CD14-positive monocyte (primary cell): ENCODE results near the gene WDR48. TPM values are rescaled to one million over a fixed set of nuclear protein-coding genes. Genes with fewer than 3 reads are reported as not detected.

Source experiments
- DNase-seq, 3 donors: peaks; one replicate each; pipeline ENCODE4 v3.0.0-alpha.2; 2011 to 2022
- H2AFZ ChIP-seq: 2 replicates; pipeline ENCODE4 v1.6.0; 2012; ENCODE audit warnings: mild to moderate bottlenecking, low read depth, low read length, inconsistent platforms; ENCODE audit not compliant: insufficient read depth, poor library complexity, severe bottlenecking
- H3K27ac ChIP-seq, 2 donors: 1 replicate in 1 of 2; 2 replicates in 1 of 2; pipeline ENCODE4 v1.5.1; 2012 to 2013; ENCODE audit warnings: low read length in 2 of 2, control low read depth in 1 of 2, inconsistent platforms in 1 of 2, low read depth in 1 of 2, mild to moderate bottlenecking in 1 of 2
- H3K27me3 ChIP-seq, 2 donors: one replicate each; pipeline versions ENCODE4 v1.6.0 to v1.6.1; 2011 to 2013; ENCODE audit warnings: low read length in 2 of 2; ENCODE audit not compliant: control insufficient read depth in 2 of 2, insufficient read depth in 2 of 2
- H3K36me3 ChIP-seq, 2 donors: replicated peaks in 1 of 2; 1 replicate in 1 of 2; 2 replicates in 1 of 2; pipeline versions ENCODE4 v1.5.1 to v1.6.1; 2012 to 2013; ENCODE audit warnings: low read length in 2 of 2, control low read depth in 1 of 2, inconsistent platforms in 1 of 2, mild to moderate bottlenecking in 1 of 2; ENCODE audit not compliant: insufficient read depth in 2 of 2, control insufficient read depth in 1 of 2
- H3K4me1 ChIP-seq, 2 donors: 1 replicate in 1 of 2; 2 replicates in 1 of 2; pipeline versions ENCODE4 v1.5.1 to v1.6.1; 2012 to 2013; ENCODE audit warnings: low read length in 2 of 2, control low read depth in 1 of 2, inconsistent platforms in 1 of 2, mild to moderate bottlenecking in 1 of 2, moderate library complexity in 1 of 2; ENCODE audit not compliant: insufficient read depth in 2 of 2, control insufficient read depth in 1 of 2
- H3K4me2 ChIP-seq: replicated peaks from 2 replicates; pipeline ENCODE3; 2012; ENCODE audit warnings: low read length, moderate library complexity, mild to moderate bottlenecking; ENCODE audit not compliant: poor library complexity, severe bottlenecking; ENCODE audit errors: extremely low read depth
- H3K4me3 ChIP-seq, 3 experiments: fragments of 200-600 bp in 1 of 3; sonication (generic) in 1 of 3; replicated peaks in 1 of 3; 1 replicate in 2 of 3; 2 replicates in 1 of 3; pipeline ENCODE4 v1.5.1; 2011 to 2013; ENCODE audit warnings: low read length in 3 of 3, mild to moderate bottlenecking in 3 of 3, control low read depth in 2 of 3, low read depth in 2 of 3, inconsistent platforms in 1 of 3, moderate library complexity in 1 of 3
- H3K79me2 ChIP-seq: 2 replicates; pipeline ENCODE4 v1.6.0; 2012; ENCODE audit warnings: mild to moderate bottlenecking, control low read depth, inconsistent platforms, low read length, moderate library complexity; ENCODE audit not compliant: insufficient read depth
- H3K9ac ChIP-seq: 2 replicates; pipeline ENCODE4 v1.6.0; 2017; ENCODE audit warnings: low read length, mild to moderate bottlenecking; ENCODE audit not compliant: insufficient read depth, poor library complexity, severe bottlenecking
- H3K9me3 ChIP-seq, 2 donors: replicated peaks in 1 of 2; 1 replicate in 1 of 2; 2 replicates in 1 of 2; pipeline versions ENCODE4 v1.5.1 to v1.6.1; 2012 to 2013; ENCODE audit warnings: low read length in 2 of 2, control low read depth in 1 of 2; ENCODE audit not compliant: control insufficient read depth in 1 of 2, insufficient read depth in 1 of 2
- H4K20me1 ChIP-seq: 2 replicates; pipeline ENCODE4 v1.6.0; 2012; ENCODE audit warnings: mild to moderate bottlenecking, low read length, control low read depth, moderate library complexity; ENCODE audit not compliant: insufficient read depth
- H3K27ac Mint-ChIP-seq, 7 donors: one replicate each; pipeline ENCODE4 v1.8.0; 2020; ENCODE audit warnings: mild to moderate bottlenecking in 7 of 7, mixed read lengths in 7 of 7, moderate library complexity in 6 of 7, inconsistent platforms in 2 of 7
- H3K27me3 Mint-ChIP-seq, 3 donors: one replicate each; pipeline ENCODE4 v1.8.0; 2021 to 2022; ENCODE audit warnings: low read depth in 3 of 3, mild to moderate bottlenecking in 3 of 3, mixed read lengths in 3 of 3, moderate library complexity in 3 of 3, inconsistent platforms in 1 of 3
- H3K36me3 Mint-ChIP-seq, 2 donors: one replicate each; pipeline ENCODE4 v1.8.0; 2020; ENCODE audit warnings: mixed read lengths in 2 of 2, inconsistent platforms in 1 of 2, mild to moderate bottlenecking in 1 of 2
- H3K4me1 Mint-ChIP-seq: one replicate; pipeline ENCODE4 v1.8.0; 2020; ENCODE audit warnings: mild to moderate bottlenecking, mixed read lengths
- H3K4me3 Mint-ChIP-seq, 2 donors: one replicate each; pipeline ENCODE4 v1.8.0; 2020; ENCODE audit warnings: mild to moderate bottlenecking in 2 of 2, mixed read lengths in 2 of 2, moderate library complexity in 1 of 2
- H3K9me3 Mint-ChIP-seq, 7 donors: one replicate each; pipeline ENCODE4 v1.8.0; 2020 to 2022; ENCODE audit warnings: mixed read lengths in 7 of 7, mild to moderate bottlenecking in 6 of 7, moderate library complexity in 6 of 7, inconsistent platforms in 2 of 7
- WGBS: methylation state at CpG from one replicate; pipeline ENCODE4 v1.1.5; 2013; ENCODE audit warnings: missing lambda C conversion rate; ENCODE audit not compliant: insufficient coverage; 5-methylcytosine and 5-hydroxymethylcytosine counted together
- intact Hi-C, 2 donors: fragments of 100-400 bp; cut with micrococcal nuclease; formaldehyde crosslinking; loops; one replicate each; pipeline versions ENCODE4 v1.15.0 to v1.15.1; 2023
- polyA plus RNA-seq, 3 donors: library from polyadenylated mRNA; depleted of rRNA in 1 of 3; unstranded in 2 of 3; stranded (reverse) in 1 of 3; fragments of 300-500 nt in 2 of 3; fragments of >200 nt in 1 of 3; fragmentation: Illumina TruSeq in 2 of 3; gene quantifications; 1 replicate in 2 of 3; 2 replicates in 1 of 3; pipeline ENCODE4 v1.2.3, GENCODE V29; 2012 to 2021
- TF ChIP-seq, protein P1 (sequence below): fragments of 200-600 bp; IDR thresholded peaks from one replicate; pipeline ENCODE4 v1.8.0; 2022; ENCODE audit warnings: antibody characterized with exemption, mild to moderate bottlenecking

WDR48 gene
- polyA plus RNA-seq, 3 donors, result 15.0 to 22.7 (median 17.1) TPM

DNA sequence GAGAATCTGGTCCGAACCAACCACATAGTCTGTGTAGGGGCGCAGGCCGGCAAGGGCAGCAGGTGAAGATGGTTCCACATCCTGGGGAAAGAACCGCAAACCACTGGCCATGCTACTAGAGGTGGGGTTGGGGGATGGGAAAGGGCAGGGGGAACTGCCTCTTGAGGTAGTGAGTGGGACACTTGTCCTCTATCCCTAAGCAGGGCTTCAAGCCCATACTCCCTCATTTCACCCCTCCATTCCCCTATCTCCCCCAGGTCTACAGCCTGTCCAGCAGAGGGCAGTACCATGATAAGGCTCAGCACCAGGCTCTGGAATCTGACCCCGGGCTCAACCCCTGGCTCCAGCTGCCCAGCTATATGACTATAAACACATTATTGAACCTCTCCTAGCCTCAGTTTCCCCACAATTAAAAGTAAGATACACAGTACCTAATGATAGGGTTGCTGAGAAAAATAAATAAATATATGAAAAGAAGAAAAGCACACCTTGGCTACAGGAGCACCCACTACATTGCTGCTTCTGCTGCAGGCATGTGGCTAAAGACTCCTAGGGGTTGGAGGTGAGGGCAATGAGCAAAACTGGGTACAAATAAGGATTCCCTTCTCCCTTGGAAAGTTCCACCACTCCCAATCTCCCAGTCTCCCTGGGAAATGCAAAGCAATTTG lies 49.3 kb downstream of the WDR48 start:
- Histone ChIP-seq H3K4me1 (peaks cover 7 to 18% of the 10 kb centered on the region in 2 donors), H3K4me3 (no peak overlapping the region), H3K79me2 (peaks cover 33% of the 10 kb centered on the region), H2AFZ (no peak overlapping the region), H3K27me3 (no peaks in the 10 kb centered on the region), H3K36me3 (peaks cover 51 to 62% of the 10 kb centered on the region in 2 donors), H3K9me3 (no peaks in the 10 kb centered on the region), H3K27ac (no peak overlapping the region), H3K9ac (no peak overlapping the region), H4K20me1 (peaks cover 95% of the 10 kb centered on the region), H3K4me2 (no peak overlapping the region)
- no peak overlapping the region for H3K4me3 Mint-ChIP-seq
- peaks cover 63% of the 10 kb centered on the region in 2 donors for H3K36me3 Mint-ChIP-seq
- H3K27ac Mint-ChIP-seq, result peak overlapping the region in 3 of 7 donors; percentile 30 to 43 (median 41)
- 86% methylated on average over 5 of the region's 5 CpGs for WGBS
- H3K4me1 Mint-ChIP-seq, result peaks cover 33% of the 10 kb centered on the region
- peak; percentile 38 to 53 (median 49) for DNase-seq
- TF ChIP-seq, protein P1, sequence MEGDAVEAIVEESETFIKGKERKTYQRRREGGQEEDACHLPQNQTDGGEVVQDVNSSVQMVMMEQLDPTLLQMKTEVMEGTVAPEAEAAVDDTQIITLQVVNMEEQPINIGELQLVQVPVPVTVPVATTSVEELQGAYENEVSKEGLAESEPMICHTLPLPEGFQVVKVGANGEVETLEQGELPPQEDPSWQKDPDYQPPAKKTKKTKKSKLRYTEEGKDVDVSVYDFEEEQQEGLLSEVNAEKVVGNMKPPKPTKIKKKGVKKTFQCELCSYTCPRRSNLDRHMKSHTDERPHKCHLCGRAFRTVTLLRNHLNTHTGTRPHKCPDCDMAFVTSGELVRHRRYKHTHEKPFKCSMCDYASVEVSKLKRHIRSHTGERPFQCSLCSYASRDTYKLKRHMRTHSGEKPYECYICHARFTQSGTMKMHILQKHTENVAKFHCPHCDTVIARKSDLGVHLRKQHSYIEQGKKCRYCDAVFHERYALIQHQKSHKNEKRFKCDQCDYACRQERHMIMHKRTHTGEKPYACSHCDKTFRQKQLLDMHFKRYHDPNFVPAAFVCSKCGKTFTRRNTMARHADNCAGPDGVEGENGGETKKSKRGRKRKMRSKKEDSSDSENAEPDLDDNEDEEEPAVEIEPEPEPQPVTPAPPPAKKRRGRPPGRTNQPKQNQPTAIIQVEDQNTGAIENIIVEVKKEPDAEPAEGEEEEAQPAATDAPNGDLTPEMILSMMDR, result peak; percentile 82
- H3K27me3 Mint-ChIP-seq, result peaks cover 0 to 1% (median 1%) of the 10 kb centered on the region in 3 donors
- intact Hi-C loops, result loop anchor here (2.0 to 10.0 kb wide), 2 partner anchors 184 to 188 kb away; partner anchors contain the start of gene CX3CR1 (in 1 of the 2)
- no peaks in the 10 kb centered on the region for H3K9me3 Mint-ChIP-seq

DNA sequence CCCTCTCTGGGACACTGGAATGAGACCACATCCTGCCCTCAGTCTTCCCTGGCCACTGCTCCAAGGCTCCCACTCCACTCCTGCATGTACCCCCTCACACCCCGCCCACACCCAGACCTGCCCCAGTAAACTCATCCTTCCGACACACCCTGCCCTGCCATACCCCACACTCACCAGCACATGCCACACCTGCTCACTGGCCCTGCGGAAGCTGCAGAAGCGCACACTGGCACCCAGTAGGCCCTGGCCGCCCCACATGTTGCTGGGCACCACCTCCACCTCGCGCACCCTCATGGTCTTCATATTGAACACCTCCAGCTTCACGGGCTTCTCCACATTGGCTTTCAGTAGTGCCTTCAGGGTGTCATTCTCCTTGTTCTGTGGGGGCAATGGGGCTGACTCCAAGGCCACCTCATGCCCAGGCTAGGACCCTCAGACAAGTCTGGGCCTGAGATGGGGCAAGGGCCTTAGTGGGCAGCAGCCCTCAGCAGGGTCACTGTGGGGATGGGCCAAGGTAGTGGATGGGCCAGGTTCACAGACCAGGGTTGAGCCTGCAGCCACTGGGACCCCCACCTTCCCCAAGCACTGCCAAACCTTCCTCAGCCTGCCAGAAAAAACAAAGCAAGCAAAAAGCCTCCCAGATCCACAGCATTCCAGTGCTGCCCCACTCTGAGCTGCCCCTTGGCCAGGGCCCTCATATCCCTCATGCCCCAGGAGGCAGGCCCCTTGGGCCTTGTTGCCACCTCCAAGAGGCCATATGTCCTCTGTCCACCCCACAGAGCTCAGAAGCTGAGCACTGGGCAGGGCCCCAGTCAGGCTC lies 50.9 kb downstream of the WDR48 start:
- peaks cover 0 to 7% (median 4%) of the 10 kb centered on the region in 3 donors for H3K27me3 Mint-ChIP-seq
- no peak for DNase-seq
- H3K36me3 Mint-ChIP-seq, result peaks cover 49 to 51% of the 10 kb centered on the region in 2 donors
- peak overlapping the region in 5 of 7 donors; percentile 20 to 79 (median 57) for H3K27ac Mint-ChIP-seq
- H3K27ac ChIP-seq, result peak overlapping the region in 1 of 2 donors; percentile 39
- peaks cover 86% of the 10 kb centered on the region for H4K20me1 ChIP-seq
- H2AFZ ChIP-seq, result no peak overlapping the region
- 99% methylated on average over 8 of the region's 8 CpGs for WGBS
- peaks cover 35 to 47% of the 10 kb centered on the region in 2 donors for H3K36me3 ChIP-seq
- H3K79me2 ChIP-seq, result peaks cover 49% of the 10 kb centered on the region
- intact Hi-C loops, result loop anchor here in 1 of 2 donors (10.0 kb wide), 1 partner anchor 182 kb away; the partner anchor contains the start of gene CX3CR1
- H3K4me3 ChIP-seq, result no peak overlapping the region
- H3K9me3 ChIP-seq, result no peaks in the 10 kb centered on the region
- H3K4me2 ChIP-seq, result no peak overlapping the region
- TF ChIP-seq, protein P1, result no peak
- peaks cover 14 to 27% of the 10 kb centered on the region in 2 donors for H3K4me1 ChIP-seq
- no peak overlapping the region for H3K9ac ChIP-seq
- H3K27me3 ChIP-seq, result no peaks in the 10 kb centered on the region
- H3K9me3 Mint-ChIP-seq, result no peaks in the 10 kb centered on the region
- H3K4me3 Mint-ChIP-seq, result no peak overlapping the region
- H3K4me1 Mint-ChIP-seq, result peaks cover 43% of the 10 kb centered on the region
